HG03103 (cell line): ENCODE results near the gene SENP8.

ENCODE experiments used
- ATAC-seq: cut with Tn5 transposase; IDR thresholded peaks from one replicate; pipeline ENCODE4 v1.9.1; 2021; ENCODE audit warnings: low read depth; ENCODE audit not compliant: unreplicated experiment

The SENP8 gene

GRCh38 chr15:72173864-72174550 is 55.8 kb downstream of the SENP8 start:
- ATAC-seq: no peak

- no peak for ATAC-seq
These were observed 56.5 kb downstream of the SENP8 start for GRCh38 chr15:72174551-72175165.

- no peak for ATAC-seq
These were observed 57.2 kb downstream of the SENP8 start for GRCh38 chr15:72175186-72176044.

GRCh38 chr15:72176159-72176558 is 58.0 kb downstream of the SENP8 start:
- no peak for ATAC-seq

- ATAC-seq: no peak
These were observed 58.5 kb downstream of the SENP8 start for GRCh38 chr15:72176743-72177142.

GRCh38 chr15:72178976-72179585 is 60.9 kb downstream of the SENP8 start:
- ATAC-seq: no peak

GRCh38 chr15:72179950-72180581 is 61.9 kb downstream of the SENP8 start:
- no peak for ATAC-seq

- ATAC-seq: no peak
These were observed 62.6 kb downstream of the SENP8 start for GRCh38 chr15:72180761-72181324.

GRCh38 chr15:72182244-72182643 is 64.0 kb downstream of the SENP8 start:
- ATAC-seq: no peak

GRCh38 chr15:72182673-72183072 is 64.5 kb downstream of the SENP8 start:
- no peak for ATAC-seq

- no peak for ATAC-seq
These were observed 65.6 kb downstream of the SENP8 start for GRCh38 chr15:72183781-72184164.

GRCh38 chr15:72184165-72184811 is 66.1 kb downstream of the SENP8 start:
- ATAC-seq: no peak

GRCh38 chr15:72189250-72189902 is 71.2 kb downstream of the SENP8 start:
- ATAC-seq: no peak

GRCh38 chr15:72192416-72192815 is 74.2 kb downstream of the SENP8 start:
- no peak for ATAC-seq
